CD4-positive, alpha-beta T cell treated with Interleukin-4 for 4 hours (primary cell): ENCODE data around the gene CLINT1.
"Not testable (repeated sequence)": the region's sequence is repeated elsewhere in the genome, so short reads cannot be mapped to it uniquely, and the experiment has no call there.

Experiments
- DNase-seq: peaks from one replicate; pipeline ENCODE4 v3.0.0-alpha.2; 2020

Gene CLINT1

DNA sequence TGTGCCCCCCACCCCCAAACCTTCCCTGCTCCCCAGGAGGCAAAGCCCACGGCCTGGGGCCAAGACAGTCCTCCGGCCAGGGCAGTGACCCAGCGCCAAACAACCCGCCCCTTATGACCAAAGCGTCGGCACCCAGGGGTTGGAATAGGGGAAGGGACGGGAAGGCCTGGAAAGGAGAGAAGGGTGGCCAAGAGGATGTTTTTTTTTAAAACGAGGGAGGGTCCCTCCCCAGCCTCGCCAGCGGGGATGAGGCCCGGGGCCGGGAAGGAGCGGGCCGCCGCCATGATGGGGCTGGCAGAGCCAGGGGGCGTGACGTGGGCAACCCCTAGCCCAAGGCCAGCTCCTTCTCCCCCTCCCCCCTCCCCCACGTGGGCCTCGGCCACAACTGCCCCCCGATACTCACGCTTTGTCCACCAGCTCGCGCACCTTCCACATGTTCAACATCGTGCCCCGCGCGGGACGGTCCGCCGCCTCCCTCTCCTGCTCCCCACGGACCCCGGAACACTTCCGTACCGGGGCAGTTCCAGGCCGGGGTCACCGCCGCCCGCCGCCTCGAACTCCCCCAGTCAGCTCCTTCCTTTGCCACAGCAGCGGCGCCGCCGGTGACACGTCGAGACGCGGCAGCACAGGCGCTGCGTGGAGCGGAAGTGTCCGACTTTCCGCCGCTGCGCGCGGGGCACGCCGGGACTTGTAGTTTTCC, at the start of gene CLINT1:
Gene CLINT1 (minus strand): TSS at position 619 of the 700 bp plus-strand sequence. CDS start 175 bp downstream, at position 444.
- DNase-seq, result peak; percentile 83

DNA sequence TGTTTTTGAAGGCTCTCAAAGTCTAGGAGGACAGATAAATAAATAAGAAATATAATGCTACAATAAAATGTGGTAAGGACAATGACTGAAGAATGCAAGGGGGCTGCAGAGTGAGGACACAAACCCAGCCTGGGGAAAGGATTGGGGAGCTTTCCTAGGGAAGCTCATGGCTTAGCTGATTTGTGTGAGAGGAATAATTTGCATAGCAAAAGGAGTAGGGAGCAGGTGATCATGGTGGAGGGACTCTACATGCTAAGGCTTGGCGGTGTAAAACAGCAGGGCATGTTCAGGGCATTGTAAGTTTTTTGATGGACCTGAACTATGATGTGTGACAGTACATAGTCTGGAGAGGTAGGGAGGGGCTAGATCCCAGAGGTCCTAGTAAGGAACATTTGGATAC, 49.5 kb upstream of the CLINT1 start:
- no peak for DNase-seq

DNA sequence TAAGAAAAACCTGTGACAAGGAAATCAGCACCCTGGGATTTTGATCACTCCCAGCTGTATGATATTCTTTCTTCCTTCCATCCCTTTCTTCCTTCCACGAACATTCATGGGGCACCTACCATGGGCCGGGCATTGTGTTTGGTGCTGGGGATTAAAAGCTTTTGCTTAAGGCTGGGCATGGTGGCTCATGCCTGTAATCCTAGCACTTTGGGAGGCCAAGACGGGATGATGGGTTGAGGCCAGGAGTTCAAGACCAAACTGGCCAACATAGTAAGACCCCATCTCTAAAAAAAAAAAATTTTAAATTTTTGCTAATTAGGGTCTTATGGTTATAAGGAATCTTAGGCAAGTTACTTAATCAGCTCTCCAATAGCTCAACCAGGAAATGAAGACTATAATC, 48.5 kb upstream of the CLINT1 start:
- no peak for DNase-seq

DNA sequence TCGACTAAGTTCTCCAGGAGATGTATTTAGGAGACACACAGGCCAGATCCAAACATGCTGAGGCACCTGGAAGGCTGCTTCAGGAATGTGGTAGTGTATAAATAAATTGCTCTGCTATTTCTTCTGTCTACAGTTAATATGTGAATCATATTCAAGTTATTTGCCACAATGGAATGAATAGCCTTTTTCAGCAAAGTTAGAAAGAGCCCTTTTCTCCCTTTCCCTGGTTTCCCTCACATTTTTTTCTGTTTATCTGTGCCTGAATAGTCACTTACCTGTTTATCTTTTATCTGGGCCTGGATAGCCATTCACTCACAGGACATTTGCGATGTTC, 44.1 kb upstream of the CLINT1 start:
- DNase-seq, result no peak

DNA sequence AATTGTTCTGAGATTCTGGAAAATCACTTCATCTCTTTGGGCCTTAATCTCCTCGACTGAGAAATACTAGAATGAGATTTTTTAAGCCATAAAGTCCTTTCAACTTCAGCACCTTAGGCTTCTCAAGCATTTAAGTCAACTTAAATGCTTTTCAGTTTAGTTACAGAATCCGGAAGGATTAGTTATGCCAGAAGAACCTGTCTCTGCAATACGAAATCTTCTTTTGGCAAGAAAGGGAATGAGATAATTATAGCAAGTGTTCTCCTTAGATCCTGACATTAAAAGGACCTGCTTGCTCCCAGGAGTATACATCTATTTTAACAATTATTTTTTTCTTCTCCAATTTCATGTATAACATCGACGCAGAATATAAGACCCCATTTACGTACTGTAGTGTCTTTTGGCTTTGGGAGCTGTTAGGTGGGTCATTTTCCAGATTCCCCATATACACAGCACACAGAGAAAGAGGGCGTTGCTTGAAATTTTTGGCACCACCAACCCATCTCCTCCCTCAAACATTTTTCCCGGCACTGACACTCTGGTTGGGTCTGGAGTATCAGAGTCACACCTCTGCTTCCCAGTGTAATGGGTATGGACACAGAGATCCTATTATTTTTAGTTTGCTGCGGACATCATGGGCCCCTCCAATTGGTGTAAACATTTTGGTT, 43.6 kb upstream of the CLINT1 start:
- DNase-seq, result no peak

DNA sequence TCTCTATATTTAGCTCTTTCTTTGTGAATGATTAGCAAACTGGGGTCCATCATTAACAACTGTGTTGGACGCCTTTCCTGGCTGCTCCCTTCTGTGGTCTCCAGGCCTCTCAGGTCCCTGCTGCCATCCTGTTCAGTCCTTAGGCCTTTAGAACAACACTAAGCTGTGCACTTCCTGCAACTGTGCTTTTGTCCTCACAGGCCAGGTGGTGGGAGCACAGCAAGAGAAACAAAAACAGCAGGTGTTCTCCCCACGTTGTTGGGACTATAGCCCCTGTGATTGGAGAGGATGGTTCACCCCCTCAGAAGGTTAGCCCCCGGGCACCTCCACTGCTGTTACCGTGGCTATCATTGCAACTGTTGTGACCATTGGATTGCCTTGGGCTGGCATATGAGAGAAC, 41.7 kb upstream of the CLINT1 start:
- DNase-seq, result no peak

DNA sequence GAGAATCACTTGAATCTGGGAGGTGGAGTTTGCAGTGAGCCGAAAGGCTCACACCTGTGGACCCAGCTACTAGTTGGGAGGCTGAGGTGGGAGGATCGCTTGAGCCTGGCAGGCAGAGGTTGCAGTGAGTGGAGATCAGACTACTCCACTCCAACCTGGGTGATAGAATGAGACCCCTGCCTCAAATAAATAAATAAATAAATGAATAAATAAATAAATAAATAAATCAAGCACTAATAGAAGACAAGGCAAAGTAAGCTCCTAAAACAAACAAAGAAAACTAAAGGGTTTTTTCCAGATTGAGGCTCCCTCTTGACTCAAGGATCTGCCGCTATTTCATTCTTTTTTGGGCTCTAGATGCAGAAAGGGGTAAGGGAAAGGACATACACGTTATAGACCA, 34.7 kb upstream of the CLINT1 start:
- DNase-seq, result no peak

DNA sequence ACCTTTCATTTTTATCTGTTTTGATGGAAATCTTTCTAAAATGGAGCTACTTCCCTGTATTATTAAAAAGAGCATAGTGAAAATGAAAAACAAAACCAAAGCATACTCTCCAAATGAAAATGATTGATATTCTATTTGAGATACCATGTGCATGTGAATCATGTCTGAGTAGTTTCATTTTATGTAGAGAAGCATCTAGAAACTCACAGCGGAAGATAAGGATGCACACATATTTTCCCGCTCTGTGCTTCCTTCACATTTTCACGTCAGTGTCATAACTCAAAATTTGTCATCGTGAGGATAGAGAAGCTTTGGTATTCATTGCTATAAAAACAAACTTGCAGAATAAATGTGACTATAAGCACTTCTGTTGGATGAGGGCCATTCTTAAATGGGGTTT, 34.0 kb upstream of the CLINT1 start:
- no peak for DNase-seq

DNA sequence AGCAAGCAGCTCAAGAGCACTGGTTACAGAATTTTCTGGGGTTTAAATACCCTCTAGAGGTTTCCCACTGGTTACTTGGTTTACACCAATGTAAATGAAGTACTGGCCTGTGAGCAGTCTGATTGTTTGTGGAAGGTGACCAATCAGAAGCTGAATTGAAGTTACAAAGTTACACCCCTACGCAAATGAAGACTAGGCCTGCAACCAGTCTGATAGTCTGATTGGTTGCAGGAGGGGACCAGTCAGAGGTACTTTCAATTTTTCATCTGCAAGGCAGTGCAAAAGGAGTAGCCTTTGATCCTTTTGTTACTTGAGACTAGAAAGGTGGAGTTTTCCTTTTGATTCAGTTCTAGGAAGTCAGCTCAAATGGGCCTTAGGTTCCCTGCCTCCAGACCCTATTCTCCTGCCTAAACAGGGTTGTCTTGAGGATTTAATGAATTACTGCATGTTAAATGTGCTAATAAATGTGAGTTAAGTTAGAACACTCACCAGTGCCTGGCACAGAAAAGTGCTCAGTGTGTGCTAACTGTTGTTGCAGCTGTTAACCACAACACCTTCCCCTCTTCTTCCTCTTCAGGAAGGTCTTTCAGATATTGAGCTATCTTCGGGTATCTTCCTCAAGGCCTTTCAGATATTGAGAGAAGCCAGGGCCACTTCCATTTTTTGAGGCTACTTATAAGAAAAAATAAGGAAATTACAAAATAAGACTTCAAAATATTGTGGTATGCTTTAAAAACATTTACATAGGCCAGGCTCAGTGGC, 32.1 kb upstream of the CLINT1 start:
- peak; percentile 15 for DNase-seq

DNA sequence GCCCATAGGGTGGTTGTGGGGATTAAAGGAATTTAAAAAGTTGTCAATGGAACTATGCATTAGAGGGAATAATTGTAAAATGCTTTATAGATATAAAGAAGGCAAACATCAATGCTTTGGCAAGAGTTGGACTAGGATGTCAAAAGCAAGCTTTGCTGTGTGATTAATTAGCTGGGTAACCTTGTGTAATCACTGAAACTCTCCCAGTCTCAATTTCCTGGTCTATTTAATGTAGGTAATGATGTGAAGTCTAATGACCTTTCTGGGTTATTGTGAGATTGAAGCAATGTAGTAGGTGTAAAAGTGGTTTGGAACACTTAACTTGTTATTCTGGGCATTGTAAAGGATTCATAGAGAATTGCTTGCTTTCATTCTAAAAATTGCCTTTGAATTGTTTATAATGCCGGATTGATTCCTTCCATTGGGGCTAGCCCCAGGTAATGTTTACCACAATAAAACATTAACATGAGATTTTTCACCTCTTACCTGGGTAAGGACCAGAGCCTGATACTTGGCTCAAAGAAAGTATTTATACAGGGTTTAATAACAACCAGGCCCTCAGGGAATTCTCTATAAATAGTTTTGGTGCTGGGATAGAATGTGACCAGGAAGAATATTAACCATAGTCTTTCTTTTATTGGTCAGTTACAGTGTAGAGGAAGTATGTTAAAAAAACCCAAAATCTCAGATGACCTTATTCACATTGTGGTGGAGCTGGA, 30.0 kb upstream of the CLINT1 start:
- DNase-seq, result no peak

DNA sequence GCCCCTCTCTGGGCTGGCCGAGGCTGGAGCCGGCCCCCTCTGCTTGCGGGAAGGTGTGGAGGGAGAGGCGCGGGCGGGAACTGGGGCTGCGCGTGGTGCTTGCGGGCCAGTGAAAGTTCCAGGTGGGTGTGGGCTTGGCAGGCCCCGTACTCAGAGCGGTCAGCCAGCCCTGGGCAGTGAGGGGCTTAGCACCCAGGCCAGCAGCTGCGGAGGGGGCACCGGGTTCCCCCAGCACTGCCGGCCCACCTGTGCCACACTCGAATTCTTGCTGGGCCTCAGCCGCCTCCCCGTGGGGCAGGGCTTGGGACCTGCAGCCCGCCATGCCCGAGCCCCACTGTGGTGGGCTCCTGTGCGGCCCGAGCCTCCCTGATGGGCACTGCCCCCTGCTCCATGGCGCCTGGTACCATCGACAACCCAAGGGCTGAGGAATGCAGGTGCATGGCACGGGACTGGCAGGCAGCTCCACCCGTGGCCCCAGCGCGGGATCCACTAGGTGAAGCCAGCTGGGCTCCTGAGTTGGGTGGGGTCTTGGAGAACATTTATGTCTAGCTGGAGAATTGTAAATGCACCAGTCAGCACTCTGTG, 27.9 kb upstream of the CLINT1 start:
- no peak for DNase-seq

DNA sequence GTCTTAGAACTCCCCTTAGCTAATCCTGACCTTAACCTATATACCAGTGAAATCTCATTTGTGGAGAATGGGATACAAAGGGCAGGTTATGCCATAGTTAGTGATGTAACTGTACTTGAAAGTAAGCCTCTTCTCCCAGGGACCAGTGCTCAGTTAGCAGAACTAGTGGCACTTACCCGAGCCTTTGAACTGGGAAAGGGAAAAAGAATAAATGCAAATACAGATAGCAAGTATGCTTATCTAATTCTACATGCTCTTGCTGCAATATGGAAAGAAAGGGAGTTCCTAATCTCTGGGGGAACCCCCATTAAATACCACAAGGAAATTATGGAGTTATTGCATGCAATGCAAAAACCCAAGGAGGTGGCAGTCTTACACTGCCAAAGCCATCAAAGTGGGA, 26.1 kb upstream of the CLINT1 start:
- DNase-seq, result not testable (repeated sequence)

DNA sequence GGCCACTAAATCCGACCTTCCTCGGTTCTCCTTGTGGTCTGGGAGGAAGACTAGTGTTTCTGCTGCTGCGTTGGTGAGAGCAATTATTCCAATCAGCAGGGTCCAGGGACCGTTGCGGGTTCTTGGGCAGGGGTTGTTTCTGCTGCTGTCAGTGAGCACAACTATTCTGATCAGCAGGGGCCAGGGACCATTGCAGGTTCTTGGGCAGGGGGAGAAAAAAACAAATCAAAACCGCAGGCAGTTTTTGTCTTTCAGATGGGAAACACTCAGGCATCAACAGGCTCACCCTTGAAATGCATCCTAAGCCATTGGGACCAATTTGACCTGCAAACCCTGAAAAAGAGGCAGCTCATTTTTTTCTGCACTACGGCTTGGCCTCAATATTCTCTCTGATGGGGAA, 22.6 kb upstream of the CLINT1 start:
- not testable (repeated sequence) for DNase-seq

DNA sequence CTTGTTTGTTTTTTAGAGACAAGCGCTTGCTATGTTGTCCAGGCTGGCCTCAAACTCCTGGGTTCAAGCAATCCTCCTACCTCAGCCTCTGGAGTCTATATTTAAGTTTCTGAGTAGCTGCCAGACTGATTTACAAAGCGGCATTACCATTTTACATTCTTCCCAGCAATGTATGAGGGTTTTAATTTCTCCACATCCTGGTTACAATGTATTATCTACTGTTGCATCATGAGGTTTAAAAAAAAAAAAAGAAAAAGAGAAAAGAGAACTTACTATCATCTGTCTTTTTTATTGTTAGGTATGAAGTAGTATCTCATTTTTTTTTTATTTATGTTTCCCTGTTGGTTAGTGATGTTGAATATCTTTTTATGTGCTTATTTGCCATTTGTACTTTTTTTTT, 18.9 kb upstream of the CLINT1 start:
- DNase-seq, result no peak

DNA sequence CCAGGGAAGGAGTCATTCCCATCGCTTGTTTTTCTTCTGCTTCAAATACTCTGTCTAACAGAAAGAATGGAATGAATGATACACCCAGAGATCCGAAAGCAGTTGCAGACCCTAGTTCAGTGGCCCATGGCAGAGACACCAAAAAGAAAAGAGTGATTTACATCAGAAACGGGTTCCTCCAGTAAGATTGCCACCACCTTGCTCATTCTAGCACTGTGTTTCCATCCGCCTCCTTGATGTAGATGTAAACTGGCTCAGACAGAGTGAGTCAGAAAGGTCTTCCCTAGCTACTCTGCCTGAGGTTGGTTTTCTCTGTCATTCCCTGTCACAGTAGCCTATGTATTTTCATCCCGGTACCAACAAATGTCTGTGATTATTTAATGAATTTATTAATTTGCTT, 15.9 kb upstream of the CLINT1 start:
- DNase-seq, result no peak

DNA sequence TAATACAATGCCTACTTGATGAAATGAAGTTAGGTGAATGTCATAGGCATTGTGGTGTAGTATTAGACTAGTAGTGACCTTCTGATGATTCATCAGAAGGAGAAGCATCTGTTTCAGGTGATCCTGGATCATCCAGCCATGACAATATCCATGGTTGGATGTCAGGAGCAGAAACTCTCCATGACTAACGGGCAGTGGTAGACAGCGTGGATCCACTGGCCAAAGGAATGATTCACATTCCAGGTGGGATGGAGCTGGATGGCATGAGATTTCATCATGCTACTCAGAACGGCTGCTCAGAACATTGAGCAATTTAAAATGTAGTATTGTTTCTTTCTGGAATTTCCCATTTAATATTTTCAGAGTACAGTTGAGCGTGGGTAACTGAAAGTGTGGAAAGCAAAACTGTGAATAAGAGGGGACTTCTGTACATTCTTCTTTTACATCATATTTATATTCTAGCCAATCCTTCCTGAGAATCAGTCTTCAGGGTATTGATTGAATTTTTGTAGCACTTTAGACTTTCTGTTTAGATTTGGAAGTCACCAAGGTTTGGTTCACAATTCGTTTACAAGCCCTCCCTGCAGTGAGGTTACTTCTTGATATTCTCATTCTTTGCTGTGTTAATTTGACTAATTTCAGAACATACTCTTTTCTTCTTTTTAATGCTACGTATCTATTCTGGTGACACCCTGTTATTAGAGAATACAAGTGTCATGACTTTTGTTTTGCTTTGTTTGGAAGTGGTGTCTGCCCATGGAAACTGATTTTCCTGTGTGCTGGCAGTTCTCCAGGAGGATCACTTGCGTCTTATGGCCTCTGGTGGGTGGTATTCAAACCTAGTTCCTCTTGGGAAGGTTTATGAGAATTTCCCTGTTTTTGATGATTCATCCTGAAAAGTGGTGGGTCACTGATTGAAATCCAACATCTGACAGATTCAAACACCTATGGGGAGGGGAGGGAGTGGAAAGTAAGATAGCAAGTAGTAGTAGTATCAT, 12.2 kb upstream of the CLINT1 start:
- no peak for DNase-seq

DNA sequence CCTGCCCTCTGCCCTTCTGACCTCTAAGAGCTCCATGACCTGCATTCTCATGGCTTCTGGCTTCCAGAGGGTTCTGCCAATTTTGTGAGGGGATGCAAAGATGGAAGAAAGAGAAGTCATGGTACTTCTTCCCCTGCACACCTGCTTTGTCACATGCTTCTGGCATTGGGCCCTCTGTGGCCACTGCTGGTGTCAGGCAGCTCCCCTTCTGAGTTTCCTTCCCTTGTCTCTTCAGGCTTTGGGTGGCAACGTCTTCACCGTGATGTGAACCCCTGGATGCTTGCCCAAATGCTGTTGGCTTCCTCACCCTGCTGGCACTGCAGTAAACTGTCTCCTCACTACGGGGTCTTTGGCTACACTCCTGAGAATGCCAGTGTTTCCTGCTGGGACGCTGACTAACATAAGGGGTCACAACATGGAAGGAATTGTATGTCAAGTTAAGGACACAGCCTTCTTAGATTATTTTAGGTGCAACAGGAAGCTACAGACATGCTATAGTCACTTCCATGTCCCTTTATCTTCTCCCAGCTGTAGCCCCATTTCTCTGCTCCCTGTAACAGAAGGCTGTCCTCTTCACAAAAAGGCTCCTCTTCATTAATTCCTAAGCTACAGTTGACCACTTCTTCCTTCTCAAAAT, 8.9 kb upstream of the CLINT1 start:
- DNase-seq, result no peak

DNA sequence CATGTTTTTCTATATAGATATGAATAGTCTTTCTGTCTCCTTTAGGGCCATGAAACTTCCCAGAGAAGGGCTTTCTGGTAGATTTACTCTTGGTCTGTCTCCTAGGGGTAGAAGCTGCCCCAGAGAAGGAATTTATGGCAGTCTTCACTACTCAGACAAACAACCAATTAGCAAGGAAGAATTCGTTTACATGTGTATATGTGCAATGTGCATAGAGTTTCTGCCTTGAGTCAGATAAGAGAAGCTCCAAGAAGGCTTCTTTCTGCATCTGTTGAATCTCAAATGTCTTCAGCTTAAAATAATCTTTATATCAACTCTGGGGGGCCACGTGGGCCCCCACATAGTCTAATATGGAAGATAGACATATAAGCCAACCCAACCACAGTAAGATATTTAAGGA, 7.6 kb upstream of the CLINT1 start:
- no peak for DNase-seq

DNA sequence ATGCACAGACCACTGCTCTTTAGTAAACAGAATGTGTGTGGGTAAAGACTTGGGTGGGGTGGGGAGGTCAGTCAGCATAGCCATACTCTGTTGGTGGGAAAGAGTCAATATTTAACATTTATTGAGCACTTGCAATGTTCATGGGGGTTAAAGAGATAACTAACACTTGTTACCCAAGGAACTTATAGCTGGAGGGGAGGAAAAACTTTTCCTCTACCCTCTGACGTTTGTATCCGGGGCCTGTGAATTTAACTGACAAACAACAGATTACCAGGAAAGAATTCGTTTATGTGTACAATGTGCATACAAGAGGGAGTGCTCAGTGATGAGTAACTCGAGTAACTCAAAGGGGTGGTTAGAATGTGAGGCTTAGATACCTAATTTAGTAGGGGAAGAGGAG, 6.8 kb upstream of the CLINT1 start:
- DNase-seq, result no peak

DNA sequence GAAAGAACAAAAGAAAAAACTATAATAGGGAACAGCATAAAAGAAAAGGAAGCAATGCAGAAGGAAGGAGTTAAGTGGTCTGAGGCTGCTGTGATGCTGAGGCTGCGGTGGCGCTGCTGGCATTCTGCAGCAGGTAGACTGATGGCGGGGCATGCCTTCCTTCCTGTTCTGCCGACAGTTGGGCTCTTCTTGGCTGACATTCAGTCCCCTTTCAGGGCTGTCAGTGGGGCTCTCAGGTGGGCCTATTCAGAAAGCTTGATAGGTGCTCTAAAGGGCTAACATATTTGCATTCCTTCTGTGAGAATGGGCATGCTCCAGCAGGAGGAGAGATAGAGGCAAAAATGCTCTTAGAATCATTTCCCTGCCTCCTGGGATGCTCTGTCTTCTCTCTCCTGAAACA, 5.1 kb upstream of the CLINT1 start:
- DNase-seq, result no peak

DNA sequence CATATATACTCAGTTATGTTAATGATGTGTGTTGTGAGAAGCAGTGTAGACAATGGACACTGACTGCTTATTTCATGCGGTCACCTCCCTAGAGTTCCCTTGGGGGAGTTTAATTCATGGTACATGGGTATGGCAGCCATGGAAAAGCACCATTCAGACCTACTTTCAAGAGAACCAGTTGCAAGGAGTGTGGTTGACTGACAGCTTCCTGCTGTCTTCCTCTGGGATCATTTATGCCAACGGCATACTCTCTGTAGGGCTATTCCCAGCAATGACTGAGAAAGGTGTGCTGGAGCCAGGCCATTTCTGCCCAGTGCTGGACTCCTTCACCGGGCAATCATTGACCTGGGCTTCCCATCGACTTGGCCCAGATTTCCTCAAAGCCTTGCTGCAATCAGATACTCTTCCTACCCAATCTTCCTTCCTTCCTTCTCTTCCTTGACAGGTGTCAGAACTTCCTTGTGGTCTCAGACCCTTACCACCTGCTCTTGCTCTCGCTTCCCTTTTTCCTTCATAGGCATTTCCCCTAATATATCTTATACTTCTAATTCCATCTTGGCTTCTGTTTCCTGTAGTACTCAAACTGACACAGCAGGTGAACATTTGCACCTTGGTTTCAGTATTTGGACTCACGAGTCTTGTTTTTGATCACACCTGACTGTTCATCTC, 3.4 kb upstream of the CLINT1 start:
- DNase-seq, result no peak
